Measurements from ENCODE around the gene CXCR5. TPM values are rescaled to one million over a fixed set of nuclear protein-coding genes. Genes with fewer than 3 reads are reported as not detected.

The CXCR5 gene
- total RNA-seq, 4 donors from 2014 or later, result 2.5 to 4.1 TPM; not detected in 2

GRCh38 chr11:118921929-118922744 is 38.4 kb downstream of the CXCR5 start:
- WGBS, 2 donors (ENCODE audit: low coverage in 1 of 2), result 6% methylated on average over 11 of the region's 20 CpGs; no CpG with 5 or more reads in 1 of the 2 donors
- H3K4me1 ChIP-seq, result peaks cover 58 to 84% (median 80%) of the 10 kb centered on the region in 4 donors
- DNase-seq, result peak; percentile 81
- in situ Hi-C loops (cut with MboI; ENCODE audit: low pct_ligation_motif_present in 1 of 4, low pct_unique_long_range_greater_than_20kb in 1 of 4, low sequenced_read_pairs in 3 of 4), result no loop called here
- H3K36me3 ChIP-seq, result no peaks in the 10 kb centered on the region
- H3K27me3 ChIP-seq, result no peaks in the 10 kb centered on the region
- TF ChIP-seq, protein P1, sequence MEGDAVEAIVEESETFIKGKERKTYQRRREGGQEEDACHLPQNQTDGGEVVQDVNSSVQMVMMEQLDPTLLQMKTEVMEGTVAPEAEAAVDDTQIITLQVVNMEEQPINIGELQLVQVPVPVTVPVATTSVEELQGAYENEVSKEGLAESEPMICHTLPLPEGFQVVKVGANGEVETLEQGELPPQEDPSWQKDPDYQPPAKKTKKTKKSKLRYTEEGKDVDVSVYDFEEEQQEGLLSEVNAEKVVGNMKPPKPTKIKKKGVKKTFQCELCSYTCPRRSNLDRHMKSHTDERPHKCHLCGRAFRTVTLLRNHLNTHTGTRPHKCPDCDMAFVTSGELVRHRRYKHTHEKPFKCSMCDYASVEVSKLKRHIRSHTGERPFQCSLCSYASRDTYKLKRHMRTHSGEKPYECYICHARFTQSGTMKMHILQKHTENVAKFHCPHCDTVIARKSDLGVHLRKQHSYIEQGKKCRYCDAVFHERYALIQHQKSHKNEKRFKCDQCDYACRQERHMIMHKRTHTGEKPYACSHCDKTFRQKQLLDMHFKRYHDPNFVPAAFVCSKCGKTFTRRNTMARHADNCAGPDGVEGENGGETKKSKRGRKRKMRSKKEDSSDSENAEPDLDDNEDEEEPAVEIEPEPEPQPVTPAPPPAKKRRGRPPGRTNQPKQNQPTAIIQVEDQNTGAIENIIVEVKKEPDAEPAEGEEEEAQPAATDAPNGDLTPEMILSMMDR (IDR thresholded peaks at IDR 0.05), result peak in 1 of 5 experiments; percentile 6
- peak; percentile 75 to 89 (median 84) for TF ChIP-seq POLR2AphosphoS5 (IDR thresholded peaks at IDR 0.05)
- TF ChIP-seq POLR2A (IDR thresholded peaks at IDR 0.05), result peak; percentile 56
- TF ChIP-seq EP300 (IDR thresholded peaks at IDR 0.05; ENCODE audit: low read depth), result no peak
- H3K27ac ChIP-seq, result peak overlapping the region; percentile 98 to 100 (median 100)
- peak overlapping the region; percentile 30 to 75 (median 62) for H3K4me3 ChIP-seq
- no peaks in the 10 kb centered on the region for H3K9me3 ChIP-seq
- intact Hi-C loops (cut with DNase I; ENCODE audit: low total_unique reads), result no loop called here

- DNase-seq, result no peak
- Histone ChIP-seq H3K4me1 (peaks cover 55 to 83% (median 80%) of the 10 kb centered on the region in 4 donors), H3K27ac (peak overlapping the region; percentile 98 to 100 (median 100)), H3K9me3 (no peaks in the 10 kb centered on the region), H3K27me3 (no peaks in the 10 kb centered on the region), H3K4me3 (peak overlapping the region; percentile 30 to 75 (median 62)), H3K36me3 (no peaks in the 10 kb centered on the region)
- 36% methylated on average over 9 of the region's 9 CpGs; no CpG with 5 or more reads in 1 of the 2 donors for WGBS, 2 donors (ENCODE audit: low coverage in 1 of 2)
- intact Hi-C loops (cut with DNase I; ENCODE audit: low total_unique reads) (no loop called here), in situ Hi-C loops (cut with MboI; ENCODE audit: low pct_ligation_motif_present in 1 of 4, low pct_unique_long_range_greater_than_20kb in 1 of 4, low sequenced_read_pairs in 3 of 4) (no loop called here)
- TF ChIP-seq EP300 (IDR thresholded peaks at IDR 0.05; ENCODE audit: low read depth) (no peak), POLR2AphosphoS5 (IDR thresholded peaks at IDR 0.05) (no peak), POLR2A (IDR thresholded peaks at IDR 0.05) (no peak)
- TF ChIP-seq, protein P1 (IDR thresholded peaks at IDR 0.05), result no peak
Observed at GRCh38 chr11:118922745-118923627, 39.3 kb downstream of the CXCR5 start.

DNA sequence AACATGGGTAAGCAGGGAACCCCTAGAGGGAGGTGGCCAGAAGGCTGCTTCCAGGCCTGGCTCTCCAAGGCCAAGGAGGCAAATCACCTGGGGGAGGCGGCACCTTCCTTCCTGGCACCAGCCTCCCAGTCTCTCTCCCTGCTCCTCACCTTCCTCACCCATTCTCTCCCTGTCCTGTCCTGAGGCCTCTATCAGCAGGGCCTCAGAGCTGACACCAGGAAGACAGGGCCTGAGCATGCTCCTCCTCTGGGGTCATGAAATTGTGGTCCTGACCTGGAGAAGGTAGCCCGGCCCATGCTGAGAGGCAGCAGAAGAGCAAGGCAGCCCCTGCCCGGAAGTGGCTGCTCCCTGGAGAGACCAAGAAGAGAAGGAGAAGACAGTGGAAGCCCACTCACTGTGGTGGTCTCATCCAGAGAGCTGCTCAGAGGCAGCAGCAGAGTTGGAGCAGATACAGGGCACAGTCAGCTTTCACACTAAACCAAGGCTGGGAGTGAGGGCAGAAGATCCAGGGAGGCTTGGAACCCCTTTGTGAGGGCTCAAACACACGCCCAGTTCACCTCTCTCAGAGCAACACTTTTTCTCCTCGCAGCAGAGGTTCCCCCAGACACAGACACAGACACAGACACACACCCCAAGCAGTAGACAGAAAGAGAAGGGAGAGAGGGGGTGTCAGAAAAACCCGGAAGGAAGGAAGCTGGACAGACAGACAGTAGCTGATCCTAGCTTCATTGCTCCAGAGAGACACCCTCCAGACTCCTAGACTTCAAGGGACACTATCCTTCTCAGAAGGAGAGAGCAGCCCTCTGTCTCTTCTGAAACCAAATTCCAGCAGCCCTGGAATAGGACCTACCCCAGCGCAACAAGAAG is 40.3 kb downstream of the CXCR5 start:
- Histone ChIP-seq H3K36me3 (no peaks in the 10 kb centered on the region), H3K27ac (peak overlapping the region; percentile 98 to 100 (median 100)), H3K9me3 (no peaks in the 10 kb centered on the region), H3K27me3 (no peaks in the 10 kb centered on the region), H3K4me3 (peak overlapping the region; percentile 56 to 75 (median 62)), H3K4me1 (peaks cover 50 to 77% (median 71%) of the 10 kb centered on the region in 4 donors)
- DNase-seq, result peak; percentile 43
- 7% methylated on average over 7 of the region's 7 CpGs; no CpG with 5 or more reads in 1 of the 2 donors for WGBS, 2 donors (ENCODE audit: low coverage in 1 of 2)
- intact Hi-C loops (cut with DNase I; ENCODE audit: low total_unique reads) (no loop called here), in situ Hi-C loops (cut with MboI; ENCODE audit: low pct_ligation_motif_present in 1 of 4, low pct_unique_long_range_greater_than_20kb in 1 of 4, low sequenced_read_pairs in 3 of 4) (no loop called here)
- TF ChIP-seq EP300 (IDR thresholded peaks at IDR 0.05; ENCODE audit: low read depth) (no peak), POLR2A (IDR thresholded peaks at IDR 0.05) (no peak), POLR2AphosphoS5 (IDR thresholded peaks at IDR 0.05) (no peak)
- TF ChIP-seq, protein P1 (IDR thresholded peaks at IDR 0.05), result no peak
